NCI-H510A treated with DMSO at 0.1 percent for 48 hours (cell line): ENCODE measurements around the gene PCYOX1L.

Experiments
- DNase-seq: peaks from one replicate; lab custom pipeline; 2025; lab: John Stamatoyannopoulos, UW

The PCYOX1L gene

GRCh38 chr5:149337736-149338135 is 20.1 kb upstream of the PCYOX1L start:
- peak; percentile 89 for DNase-seq

GRCh38 chr5:149338364-149338763 is 19.5 kb upstream of the PCYOX1L start:
- peak; percentile 65 for DNase-seq

DNA sequence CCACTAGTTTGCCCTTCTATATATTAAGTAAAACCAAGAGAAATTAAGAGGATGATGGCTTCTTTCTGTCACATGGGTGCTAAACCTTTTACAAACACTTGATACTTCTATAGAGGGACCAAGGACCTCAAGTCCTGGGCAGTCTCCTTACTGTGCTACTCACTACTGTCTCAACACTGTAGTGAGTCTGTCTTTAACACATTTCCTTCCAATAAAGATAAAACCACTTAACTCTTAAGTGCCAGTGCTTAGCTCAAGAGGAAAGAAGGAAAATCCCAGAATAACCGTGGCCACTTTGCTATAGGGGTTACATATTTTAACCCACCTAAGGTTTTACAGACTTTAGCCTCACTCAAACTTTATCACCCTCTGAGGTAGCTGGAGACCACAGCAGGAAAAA is 16.9 kb upstream of the PCYOX1L start:
- DNase-seq: no peak

DNA sequence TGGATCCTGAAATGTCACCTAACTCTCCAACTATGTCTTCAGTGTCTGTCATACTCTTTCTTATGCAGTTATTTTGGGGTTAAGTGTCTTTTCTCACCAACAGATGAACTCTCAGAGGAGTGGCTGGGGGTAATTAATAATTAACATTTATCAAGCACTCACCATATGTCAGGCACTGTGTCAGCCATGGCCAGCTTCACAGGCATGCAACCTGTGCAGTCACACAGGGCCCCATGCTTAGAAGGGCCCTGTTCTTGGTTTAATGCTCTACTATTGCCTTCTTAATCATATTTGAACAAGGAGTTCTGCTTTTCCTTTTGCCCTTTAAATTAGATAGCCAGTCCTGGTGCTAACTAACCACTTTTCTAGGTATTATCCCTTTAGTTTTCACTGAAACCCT is 16.0 kb upstream of the PCYOX1L start:
- DNase-seq: no peak

DNA sequence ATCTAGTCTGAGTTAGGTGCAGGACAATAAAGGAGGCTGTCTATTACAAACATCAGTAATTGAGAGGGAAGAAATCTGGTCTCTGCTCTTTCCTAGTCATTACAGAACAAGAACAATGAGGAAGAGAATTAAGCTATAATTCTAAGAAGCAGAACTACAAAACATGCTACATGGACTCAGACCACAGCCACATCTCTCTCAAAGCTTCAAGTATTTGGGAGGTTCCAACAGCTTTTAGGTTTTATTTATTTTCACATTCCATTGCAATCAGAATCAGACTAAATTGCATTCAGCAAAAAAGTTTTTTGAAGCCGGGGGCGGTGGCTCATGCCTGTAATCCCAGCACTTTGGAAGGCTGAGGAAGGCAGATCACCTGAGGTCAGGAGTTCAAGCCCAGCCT is 13.7 kb upstream of the PCYOX1L start:
- no peak for DNase-seq

DNA sequence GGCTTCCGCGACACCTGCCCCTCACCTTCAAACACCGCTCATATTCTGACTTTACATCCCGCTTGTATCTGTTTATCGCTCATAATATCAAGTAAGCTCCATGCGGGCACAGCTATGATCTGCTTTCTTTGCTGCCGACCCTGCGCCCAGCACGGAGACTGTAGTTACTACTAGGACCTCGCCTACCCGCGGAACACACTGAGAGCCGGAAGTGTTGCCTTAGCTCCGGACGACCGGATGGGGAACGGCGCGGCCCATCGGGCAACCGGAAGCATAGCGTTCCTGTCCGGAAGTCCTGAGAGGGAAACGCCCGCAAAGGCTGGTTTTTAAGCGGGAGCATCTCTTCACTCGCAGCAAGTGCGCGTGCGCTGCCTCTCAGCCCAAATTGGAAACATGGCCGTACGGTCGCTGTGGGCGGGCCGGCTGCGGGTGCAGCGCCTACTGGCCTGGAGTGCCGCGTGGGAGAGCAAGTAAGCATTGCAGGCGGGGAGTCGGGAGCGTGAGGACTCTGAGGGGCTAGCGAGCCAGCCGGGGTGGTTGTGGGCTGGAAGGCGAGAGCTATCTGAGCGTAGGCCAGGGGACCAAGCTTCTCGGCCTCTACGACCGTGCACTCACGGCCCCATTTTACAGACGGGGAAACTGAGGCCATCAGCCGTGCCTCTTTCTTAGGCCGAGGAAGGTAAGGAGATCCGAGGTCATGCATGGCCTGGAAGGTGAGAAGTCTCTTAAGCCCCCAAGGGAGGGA is 12.5 kb upstream of the PCYOX1L start, which contains the start of gene GRPEL2:
Gene GRPEL2, plus strand, starts transcription at position 353 of the 745 bp plus-strand sequence. Its CDS starts 41 bp downstream, at position 394.
- DNase-seq: peak; percentile 95

- peak; percentile 17 for DNase-seq
Measured at GRCh38 chr5:149345892-149346222, 12.0 kb upstream of the PCYOX1L start.

DNA sequence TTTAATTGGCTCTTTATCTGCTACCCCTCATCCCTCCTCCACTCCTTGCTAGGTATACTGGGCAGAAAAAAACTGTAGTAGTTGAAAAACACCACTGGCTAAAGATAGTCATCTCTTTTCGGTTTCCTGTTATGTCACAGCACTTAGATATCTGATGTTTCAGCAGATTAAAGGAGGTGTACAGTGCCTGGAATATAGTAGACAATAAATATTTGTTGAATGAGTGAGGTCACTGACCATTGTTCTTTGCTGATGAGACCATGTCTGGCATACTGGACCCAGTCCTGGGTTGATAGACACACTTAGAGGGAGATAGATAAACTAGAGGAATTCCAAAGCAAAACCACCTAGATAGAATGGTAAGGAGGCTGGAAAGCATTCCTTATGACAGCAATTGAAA is 9.3 kb upstream of the PCYOX1L start:
- no peak for DNase-seq

DNA sequence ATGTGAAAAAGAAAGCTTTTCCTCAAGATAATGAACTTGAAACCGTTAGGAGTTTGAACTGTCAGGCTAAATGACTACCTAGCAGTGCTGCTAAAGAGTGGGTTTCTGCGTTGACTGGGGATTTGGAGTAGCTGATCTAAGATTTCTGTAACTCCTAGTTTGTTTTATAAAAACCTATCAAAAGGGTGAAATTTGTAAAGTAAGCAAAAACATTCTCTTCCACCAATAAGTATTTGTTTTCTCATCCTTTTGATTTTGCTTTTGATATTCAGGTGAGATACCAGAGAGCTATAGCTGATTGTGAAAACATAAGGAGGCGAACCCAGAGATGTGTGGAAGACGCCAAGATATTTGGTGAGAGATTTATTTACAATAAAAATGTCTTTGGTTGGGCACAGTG is 8.5 kb upstream of the PCYOX1L start:
- no peak for DNase-seq

GRCh38 chr5:149352169-149352568 is 5.7 kb upstream of the PCYOX1L start:
- DNase-seq: no peak

DNA sequence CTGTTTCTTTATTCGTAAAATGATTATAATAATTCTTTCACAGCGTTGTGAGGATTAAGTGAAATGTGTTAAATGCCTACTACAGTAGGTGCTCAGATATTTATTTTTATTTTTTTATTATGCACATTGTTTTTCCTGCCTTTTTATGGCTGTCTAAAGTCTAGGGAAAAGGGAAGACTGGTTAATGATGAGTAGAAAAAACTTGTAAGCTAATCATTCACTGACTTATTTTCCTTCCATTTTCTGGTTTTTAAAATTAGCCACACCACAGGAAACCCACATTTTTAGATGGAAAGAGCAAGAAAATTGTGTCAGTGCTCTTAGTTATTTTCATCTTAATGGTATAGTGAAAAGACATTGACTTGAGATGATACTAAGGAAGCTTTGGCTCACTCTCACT is 3.9 kb upstream of the PCYOX1L start:
- DNase-seq: no peak

DNA sequence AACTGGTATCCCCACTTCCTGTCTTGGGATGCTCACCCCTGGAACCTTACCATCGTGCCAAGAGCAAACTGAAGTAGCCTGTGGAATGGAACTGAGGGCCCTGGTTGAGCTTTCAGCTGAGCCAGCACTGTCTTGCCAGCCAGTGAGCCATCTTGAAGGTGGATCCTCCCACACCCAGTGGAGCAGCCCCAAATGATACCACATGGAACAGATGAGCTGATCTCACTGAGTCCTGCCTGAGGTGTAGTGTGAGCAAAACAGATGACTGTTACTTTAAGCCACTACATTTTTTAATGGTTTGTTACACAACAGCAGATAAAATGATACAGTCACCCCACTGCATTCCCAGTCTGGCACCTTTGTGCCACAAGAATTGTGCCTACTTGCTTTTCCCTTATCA is 2.2 kb upstream of the PCYOX1L start:
- no peak for DNase-seq

- no peak for DNase-seq
Measured at GRCh38 chr5:149356391-149356790, 1.5 kb upstream of the PCYOX1L start.

DNA sequence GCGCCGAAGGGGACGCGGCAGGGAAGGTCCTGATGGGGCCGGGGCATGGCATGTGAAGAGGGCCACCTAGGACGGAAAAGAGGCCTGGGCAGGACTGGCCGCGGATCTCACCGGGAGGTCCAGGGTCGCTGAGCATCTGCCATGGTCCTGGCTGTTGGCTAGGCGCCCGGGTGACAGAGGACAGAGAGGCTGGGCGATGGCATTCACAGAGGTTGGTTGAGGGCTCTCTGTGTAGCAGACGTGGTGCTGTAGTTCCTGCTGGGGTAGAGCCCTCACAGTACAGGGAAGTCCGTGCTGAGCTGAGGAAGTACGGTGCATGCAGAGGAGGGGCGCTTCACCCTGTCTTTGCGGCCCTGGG is 427 bp downstream of the PCYOX1L start:
- peak; percentile 34 for DNase-seq

DNA sequence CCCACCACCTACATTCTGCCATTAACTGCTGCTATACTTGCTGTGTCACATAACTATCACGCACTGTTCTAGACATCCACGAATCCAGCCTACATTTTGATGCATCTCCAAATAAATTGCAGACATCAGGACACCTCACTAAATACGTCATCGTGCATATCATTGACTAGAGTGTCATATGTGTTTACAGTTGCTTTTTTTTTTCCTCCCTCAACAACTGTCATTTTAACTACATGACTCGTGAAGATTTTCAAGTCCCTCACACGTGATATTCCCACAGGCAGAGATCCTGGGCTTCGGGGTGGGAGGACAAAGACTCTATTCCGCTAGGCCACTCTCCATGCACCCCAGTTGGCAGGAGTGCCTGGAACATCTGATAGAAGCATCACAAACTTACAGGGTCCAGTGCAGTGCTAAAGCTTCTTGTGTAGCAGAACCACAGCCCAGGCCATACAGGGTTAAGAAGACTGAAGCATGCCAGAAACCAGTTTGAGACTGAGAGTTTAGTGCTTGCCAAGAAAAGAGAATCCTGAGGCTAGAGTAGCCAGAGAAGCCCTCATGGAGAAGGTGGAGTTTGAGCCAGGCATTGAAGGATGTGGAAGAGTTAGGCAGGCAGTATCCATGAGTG is 1.1 kb downstream of the PCYOX1L start:
- no peak for DNase-seq

DNA sequence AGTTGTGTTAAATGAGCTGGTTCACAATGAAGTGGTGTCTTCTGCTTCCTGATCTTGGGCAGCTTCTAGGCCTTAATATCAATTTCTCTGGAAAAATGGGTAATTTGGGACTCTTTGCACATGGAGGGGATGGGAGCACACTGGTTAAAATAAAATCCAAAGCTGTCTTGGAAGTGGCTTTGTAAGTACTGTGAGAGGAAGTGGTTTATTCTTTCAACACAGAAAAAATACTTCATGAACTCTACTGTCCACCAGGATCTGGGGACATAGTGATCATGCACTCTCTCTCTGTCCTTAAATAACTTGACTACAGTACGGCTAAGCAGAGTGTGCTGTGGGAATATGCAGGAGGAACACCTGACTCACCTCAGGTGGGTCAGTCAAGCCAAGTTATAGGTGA is 2.4 kb downstream of the PCYOX1L start:
- DNase-seq: no peak

DNA sequence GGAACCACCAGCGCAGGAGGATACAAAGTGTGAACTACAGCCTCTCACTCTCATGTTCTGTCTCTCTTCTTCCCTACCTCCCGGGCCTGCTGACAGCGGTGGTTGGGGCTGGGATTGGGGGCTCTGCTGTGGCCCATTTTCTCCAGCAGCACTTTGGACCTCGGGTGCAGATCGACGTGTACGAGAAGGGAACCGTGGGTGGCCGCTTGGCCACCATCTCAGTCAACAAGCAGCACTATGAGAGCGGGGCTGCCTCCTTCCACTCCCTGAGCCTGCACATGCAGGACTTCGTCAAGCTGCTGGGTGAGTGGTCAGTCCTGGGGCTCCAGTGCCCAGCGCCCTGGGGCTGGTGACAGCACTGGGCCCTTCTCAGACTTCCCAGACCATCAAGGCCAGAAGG is 4.7 kb downstream of the PCYOX1L start:
- DNase-seq: no peak

- DNase-seq: no peak
Measured at GRCh38 chr5:149363358-149363757, 5.5 kb downstream of the PCYOX1L start.

GRCh38 chr5:149363936-149364335 is 6.1 kb downstream of the PCYOX1L start:
- no peak for DNase-seq

DNA sequence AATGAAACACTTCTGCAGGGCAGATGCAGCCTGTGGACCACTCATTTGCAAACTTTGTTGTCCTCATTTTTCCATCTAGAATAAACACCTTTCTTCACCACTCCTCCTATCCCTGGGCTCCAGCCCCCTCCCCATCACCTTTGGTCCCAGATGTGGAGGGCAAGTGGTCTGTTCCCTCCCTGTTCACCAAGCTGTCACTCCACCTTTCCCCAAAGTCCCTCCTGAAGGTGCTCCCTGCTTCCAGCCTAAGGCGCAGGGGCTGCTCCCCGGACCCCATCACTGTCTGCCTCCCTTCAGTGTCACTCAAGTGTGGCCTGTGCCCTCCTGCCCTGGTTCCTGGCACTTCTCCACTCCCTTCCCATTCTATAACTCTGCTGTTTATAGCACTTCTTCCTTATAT is 6.9 kb downstream of the PCYOX1L start:
- DNase-seq: no peak

GRCh38 chr5:149365418-149365817 is 7.6 kb downstream of the PCYOX1L start:
- no peak for DNase-seq

GRCh38 chr5:149366169-149366729 is 8.4 kb downstream of the PCYOX1L start:
- DNase-seq: no peak

DNA sequence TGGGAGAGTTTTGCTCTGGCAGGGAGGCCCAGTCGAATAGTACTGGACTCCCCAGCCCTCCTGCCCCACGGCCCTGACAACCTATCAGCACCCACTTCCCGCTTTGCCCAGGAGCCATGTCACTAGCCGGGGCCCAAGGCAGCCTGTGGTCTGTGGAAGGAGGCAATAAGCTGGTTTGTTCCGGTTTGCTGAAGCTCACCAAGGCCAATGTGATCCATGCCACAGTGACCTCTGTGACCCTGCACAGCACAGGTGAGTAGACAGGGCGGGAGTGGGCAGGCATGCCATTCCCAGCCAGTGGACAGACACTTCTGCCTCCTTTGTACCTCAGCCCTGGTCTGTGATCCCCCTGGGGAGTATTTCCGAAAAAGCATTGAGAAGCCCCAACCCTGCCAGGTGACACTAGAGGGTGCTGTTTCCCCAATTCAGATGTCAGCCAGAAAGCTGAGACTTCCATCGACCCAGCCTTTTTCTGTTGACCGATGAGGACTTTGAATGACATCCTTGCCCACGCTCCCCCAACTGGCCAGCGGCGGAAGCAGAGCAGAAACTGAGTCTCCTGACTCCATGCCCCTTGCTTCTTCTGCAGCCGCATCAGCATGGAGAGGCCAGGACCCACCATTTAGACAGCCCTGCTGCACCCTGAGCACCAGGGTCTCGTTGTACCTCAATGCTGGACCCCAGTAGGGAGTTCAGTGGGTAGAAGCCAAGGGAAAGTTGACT is 9.6 kb downstream of the PCYOX1L start:
- DNase-seq: peak; percentile 79
